ENCODE data around the gene C21orf91.

GRCh38 chr21:17777072-17777765 lies 41.9 kb downstream of the C21orf91 start:
- TF ChIP-seq, protein P1, sequence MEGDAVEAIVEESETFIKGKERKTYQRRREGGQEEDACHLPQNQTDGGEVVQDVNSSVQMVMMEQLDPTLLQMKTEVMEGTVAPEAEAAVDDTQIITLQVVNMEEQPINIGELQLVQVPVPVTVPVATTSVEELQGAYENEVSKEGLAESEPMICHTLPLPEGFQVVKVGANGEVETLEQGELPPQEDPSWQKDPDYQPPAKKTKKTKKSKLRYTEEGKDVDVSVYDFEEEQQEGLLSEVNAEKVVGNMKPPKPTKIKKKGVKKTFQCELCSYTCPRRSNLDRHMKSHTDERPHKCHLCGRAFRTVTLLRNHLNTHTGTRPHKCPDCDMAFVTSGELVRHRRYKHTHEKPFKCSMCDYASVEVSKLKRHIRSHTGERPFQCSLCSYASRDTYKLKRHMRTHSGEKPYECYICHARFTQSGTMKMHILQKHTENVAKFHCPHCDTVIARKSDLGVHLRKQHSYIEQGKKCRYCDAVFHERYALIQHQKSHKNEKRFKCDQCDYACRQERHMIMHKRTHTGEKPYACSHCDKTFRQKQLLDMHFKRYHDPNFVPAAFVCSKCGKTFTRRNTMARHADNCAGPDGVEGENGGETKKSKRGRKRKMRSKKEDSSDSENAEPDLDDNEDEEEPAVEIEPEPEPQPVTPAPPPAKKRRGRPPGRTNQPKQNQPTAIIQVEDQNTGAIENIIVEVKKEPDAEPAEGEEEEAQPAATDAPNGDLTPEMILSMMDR (IDR thresholded peaks at IDR 0.05; ENCODE audit: insufficient read depth, low read length): no peak
- TF ChIP-seq POLR2AphosphoS5 (IDR thresholded peaks at IDR 0.05; ENCODE audit: low read depth): no peak
- no peak for TF ChIP-seq GABPA (IDR thresholded peaks at IDR 0.05; ENCODE audit: low read depth)
- no peak for TF ChIP-seq REST (IDR thresholded peaks at IDR 0.05; ENCODE audit: insufficient replicate concordance, low read depth)
- no peak for TF ChIP-seq SPI1 (IDR thresholded peaks at IDR 0.05; ENCODE audit: borderline replicate concordance, low read depth)

Data from HL-60 (cell line).